HUES48 (cell line): ENCODE results near the gene FER.
"Not testable (repeated sequence)": the region's sequence is repeated elsewhere in the genome, so short reads cannot be mapped to it uniquely, and the experiment has no call there.

ENCODE experiments used
- H3K27ac ChIP-seq: one replicate; pipeline ENCODE4 v1.7.0; 2013; ENCODE audit warnings: low read depth, low read length, inconsistent platforms
- H3K27me3 ChIP-seq: 2 replicates; pipeline ENCODE4 v1.6.1; 2013; ENCODE audit warnings: mild to moderate bottlenecking, low read length; ENCODE audit not compliant: control insufficient read depth, insufficient read depth
- H3K36me3 ChIP-seq: 2 replicates; pipeline ENCODE4 v1.6.1; 2013; ENCODE audit warnings: low read length; ENCODE audit not compliant: control insufficient read depth, insufficient read depth
- H3K4me1 ChIP-seq: 2 replicates; pipeline ENCODE4 v1.6.1; 2013; ENCODE audit warnings: mild to moderate bottlenecking, low read length; ENCODE audit not compliant: control insufficient read depth, insufficient read depth
- H3K4me3 ChIP-seq: 2 replicates; pipeline ENCODE4 v1.5.1; 2013; ENCODE audit warnings: mild to moderate bottlenecking, low read depth, low read length
- H3K9ac ChIP-seq: 2 replicates; pipeline ENCODE4 v1.6.1; 2013; ENCODE audit warnings: mild to moderate bottlenecking, low read depth, low read length, moderate library complexity
- H3K9me3 ChIP-seq: 2 replicates; pipeline ENCODE4 v1.6.1; 2013; ENCODE audit warnings: low read length; ENCODE audit not compliant: control insufficient read depth, insufficient read depth

The FER gene

GRCh38 chr5:108830705-108831276 is 83.1 kb downstream of the FER start:
- H3K27ac ChIP-seq: no peak overlapping the region
- no peak overlapping the region for H3K9ac ChIP-seq
- no peaks in the 10 kb centered on the region for H3K36me3 ChIP-seq
- H3K9me3 ChIP-seq: no peaks in the 10 kb centered on the region
- no peak overlapping the region for H3K4me3 ChIP-seq
- H3K27me3 ChIP-seq: no peaks in the 10 kb centered on the region
- H3K4me1 ChIP-seq: peaks cover 7% of the 10 kb centered on the region; the same call in 1 of the 2 replicates

- Histone ChIP-seq H3K4me1 (peaks cover 25% of the 10 kb centered on the region; the same call in 1 of the 2 replicates), H3K9me3 (no peaks in the 10 kb centered on the region), H3K27me3 (no peaks in the 10 kb centered on the region), H3K27ac (no peak overlapping the region), H3K4me3 (no peak overlapping the region), H3K9ac (no peak overlapping the region), H3K36me3 (no peaks in the 10 kb centered on the region)
These were observed 88.8 kb downstream of the FER start for GRCh38 chr5:108836492-108836891.

- H3K27me3 ChIP-seq, H3K4me1 ChIP-seq, H3K27ac ChIP-seq, H3K36me3 ChIP-seq, H3K4me3 ChIP-seq, H3K9me3 ChIP-seq, H3K9ac ChIP-seq: not testable (repeated sequence)
These were observed 94.7 kb downstream of the FER start for GRCh38 chr5:108842260-108842941.

DNA sequence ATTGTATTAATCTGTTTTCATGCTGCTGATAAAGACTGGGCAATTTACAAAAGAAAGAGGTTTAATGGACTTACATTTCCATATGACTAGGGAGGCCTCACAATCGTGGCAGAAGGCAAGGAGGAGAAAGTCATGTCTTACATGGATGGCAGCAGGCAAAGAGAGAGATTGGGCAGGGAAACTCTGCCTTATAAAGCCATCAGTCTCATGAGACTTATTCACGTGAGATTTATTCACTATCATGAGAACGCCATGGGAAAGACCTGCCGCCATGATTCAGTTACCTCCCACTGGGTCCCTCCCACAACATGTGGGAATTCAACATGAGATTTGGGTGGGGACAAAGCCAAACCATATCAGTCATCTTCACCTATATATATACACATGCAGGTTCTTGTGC is 103.4 kb downstream of the FER start:
- not testable (repeated sequence) for H3K36me3 ChIP-seq, H3K4me3 ChIP-seq, H3K4me1 ChIP-seq, H3K27me3 ChIP-seq, H3K9ac ChIP-seq, H3K27ac ChIP-seq
- H3K9me3 ChIP-seq: peaks cover 23% of the 10 kb centered on the region

DNA sequence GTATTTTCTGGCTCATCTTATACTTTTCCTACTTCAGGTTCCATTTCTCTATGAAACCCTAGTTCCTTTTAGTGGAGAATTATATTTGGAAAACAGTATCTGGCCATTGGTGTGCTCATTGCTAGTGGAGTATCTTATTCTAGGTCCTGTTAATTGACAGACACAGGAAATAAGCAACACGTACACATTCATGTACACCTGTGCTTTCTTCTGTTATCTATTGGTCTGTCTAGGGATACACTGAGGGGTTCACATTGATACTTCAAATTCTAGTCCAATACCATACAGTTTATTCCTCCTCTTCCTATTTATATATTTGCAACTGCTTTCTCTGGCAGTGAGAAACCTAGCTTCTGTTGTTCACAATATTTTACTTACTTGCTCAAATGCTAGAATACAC is 110.2 kb downstream of the FER start:
- Histone ChIP-seq H3K4me3 (no peak overlapping the region), H3K27me3 (no peaks in the 10 kb centered on the region), H3K27ac (no peak overlapping the region), H3K36me3 (no peaks in the 10 kb centered on the region), H3K9me3 (no peaks in the 10 kb centered on the region), H3K9ac (no peak overlapping the region), H3K4me1 (no peaks in the 10 kb centered on the region)

DNA sequence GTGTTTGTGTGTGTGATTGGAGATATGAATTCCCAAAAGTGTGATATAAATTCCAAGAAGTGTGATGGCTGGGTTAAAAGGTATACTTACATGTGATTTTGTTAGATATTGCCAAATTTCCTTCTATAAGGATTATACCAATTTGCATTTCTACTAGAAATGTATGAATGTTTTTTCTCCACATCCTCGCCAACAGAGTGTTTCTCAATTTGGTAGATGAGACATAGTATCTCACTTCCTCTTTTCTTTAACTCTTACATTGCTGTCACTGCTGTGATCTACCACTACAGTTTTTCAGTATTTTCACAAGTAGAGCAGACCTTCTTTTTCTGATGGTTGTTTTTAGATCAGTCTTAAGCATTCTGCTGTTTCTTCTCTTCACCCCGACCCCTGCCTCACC is 111.3 kb downstream of the FER start:
- Histone ChIP-seq H3K4me3 (no peak overlapping the region), H3K4me1 (no peaks in the 10 kb centered on the region), H3K9me3 (no peaks in the 10 kb centered on the region), H3K27ac (no peak overlapping the region), H3K36me3 (no peaks in the 10 kb centered on the region), H3K27me3 (no peaks in the 10 kb centered on the region), H3K9ac (no peak overlapping the region)

DNA sequence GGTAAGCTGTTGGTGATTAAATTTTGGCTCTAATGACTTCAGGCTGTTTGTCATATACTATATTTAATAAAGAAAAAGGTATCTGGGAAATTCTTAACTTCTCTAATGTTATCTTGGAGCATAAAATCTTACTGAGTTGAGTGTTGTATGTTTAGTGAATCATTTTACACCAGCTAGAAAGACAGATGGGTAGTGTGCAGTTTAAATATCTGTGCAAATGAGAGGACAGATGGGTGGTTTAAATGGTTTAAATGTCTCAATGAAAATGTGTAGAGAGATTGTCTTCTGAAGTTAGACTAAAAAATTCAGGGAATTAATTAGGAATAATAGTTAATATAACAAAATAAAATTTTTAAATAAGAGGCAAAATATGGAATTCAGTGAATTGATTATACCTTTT is 114.5 kb downstream of the FER start:
- Histone ChIP-seq H3K27ac (no peak overlapping the region), H3K9me3 (no peaks in the 10 kb centered on the region), H3K4me3 (no peak overlapping the region), H3K27me3 (no peaks in the 10 kb centered on the region), H3K4me1 (no peaks in the 10 kb centered on the region), H3K9ac (no peak overlapping the region), H3K36me3 (no peaks in the 10 kb centered on the region)

DNA sequence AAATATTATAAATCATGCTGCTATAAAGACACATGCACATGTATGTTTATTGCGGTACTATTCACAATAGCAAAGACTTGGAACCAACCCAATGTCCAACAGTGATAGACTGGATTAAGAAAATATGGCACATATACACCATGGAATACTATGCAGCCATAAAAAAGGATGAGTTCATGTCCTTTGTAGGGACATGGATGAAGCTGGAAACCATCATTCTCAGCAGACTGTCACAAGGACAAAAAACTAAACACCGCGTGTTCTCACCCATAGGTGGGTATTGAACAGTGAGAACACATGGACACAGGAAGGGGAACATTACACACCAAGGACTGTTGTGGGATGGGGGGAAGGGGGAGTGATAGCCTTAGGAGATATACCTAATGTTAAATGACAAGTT is 118.4 kb downstream of the FER start:
- H3K27me3 ChIP-seq, H3K27ac ChIP-seq, H3K9me3 ChIP-seq, H3K4me1 ChIP-seq, H3K9ac ChIP-seq, H3K36me3 ChIP-seq, H3K4me3 ChIP-seq: not testable (repeated sequence)

GRCh38 chr5:108867656-108868055 is 120.0 kb downstream of the FER start:
- Histone ChIP-seq H3K4me1 (no peaks in the 10 kb centered on the region), H3K9me3 (no peaks in the 10 kb centered on the region), H3K4me3 (no peak overlapping the region), H3K9ac (no peak overlapping the region), H3K27ac (no peak overlapping the region), H3K27me3 (no peaks in the 10 kb centered on the region), H3K36me3 (no peaks in the 10 kb centered on the region)

- H3K9ac ChIP-seq: no peak overlapping the region
- H3K4me3 ChIP-seq: no peak overlapping the region
- no peaks in the 10 kb centered on the region for H3K4me1 ChIP-seq
- H3K27ac ChIP-seq: no peak overlapping the region
- no peaks in the 10 kb centered on the region for H3K27me3 ChIP-seq
- H3K36me3 ChIP-seq: no peaks in the 10 kb centered on the region
- H3K9me3 ChIP-seq: no peaks in the 10 kb centered on the region
These were observed 121.4 kb downstream of the FER start for GRCh38 chr5:108869066-108869465.

- no peaks in the 10 kb centered on the region; the same call in 1 of the 2 replicates for H3K9me3 ChIP-seq
- no peaks in the 10 kb centered on the region for H3K36me3 ChIP-seq
- H3K4me1 ChIP-seq: peaks cover 8% of the 10 kb centered on the region; the same call in 1 of the 2 replicates
- H3K4me3 ChIP-seq: no peak overlapping the region
- H3K27ac ChIP-seq: no peak overlapping the region
- no peaks in the 10 kb centered on the region for H3K27me3 ChIP-seq
- H3K9ac ChIP-seq: no peak overlapping the region
These were observed 128.8 kb downstream of the FER start for GRCh38 chr5:108876451-108876850.
